ENCODE data around the gene SETD4.

DNA sequence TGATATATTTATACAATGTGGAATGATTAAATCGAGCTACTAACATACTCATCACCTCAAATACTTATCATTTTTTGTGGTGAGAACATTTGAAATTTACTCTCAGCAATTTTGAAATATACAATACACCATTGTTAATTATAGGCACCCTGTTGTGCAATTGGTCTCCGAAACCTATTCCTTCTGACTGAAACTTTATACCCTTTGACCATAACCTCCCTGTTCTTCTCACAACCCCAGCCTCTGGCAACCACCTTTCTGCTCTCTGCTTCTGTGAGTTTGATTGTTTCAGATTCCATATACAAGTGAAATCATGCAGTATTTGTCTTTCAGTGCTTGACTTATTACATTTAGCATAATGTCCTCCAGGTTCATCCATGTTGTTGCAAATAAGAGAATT is 49.5 kb downstream of the SETD4 start:
- TF ChIP-seq, protein P1, sequence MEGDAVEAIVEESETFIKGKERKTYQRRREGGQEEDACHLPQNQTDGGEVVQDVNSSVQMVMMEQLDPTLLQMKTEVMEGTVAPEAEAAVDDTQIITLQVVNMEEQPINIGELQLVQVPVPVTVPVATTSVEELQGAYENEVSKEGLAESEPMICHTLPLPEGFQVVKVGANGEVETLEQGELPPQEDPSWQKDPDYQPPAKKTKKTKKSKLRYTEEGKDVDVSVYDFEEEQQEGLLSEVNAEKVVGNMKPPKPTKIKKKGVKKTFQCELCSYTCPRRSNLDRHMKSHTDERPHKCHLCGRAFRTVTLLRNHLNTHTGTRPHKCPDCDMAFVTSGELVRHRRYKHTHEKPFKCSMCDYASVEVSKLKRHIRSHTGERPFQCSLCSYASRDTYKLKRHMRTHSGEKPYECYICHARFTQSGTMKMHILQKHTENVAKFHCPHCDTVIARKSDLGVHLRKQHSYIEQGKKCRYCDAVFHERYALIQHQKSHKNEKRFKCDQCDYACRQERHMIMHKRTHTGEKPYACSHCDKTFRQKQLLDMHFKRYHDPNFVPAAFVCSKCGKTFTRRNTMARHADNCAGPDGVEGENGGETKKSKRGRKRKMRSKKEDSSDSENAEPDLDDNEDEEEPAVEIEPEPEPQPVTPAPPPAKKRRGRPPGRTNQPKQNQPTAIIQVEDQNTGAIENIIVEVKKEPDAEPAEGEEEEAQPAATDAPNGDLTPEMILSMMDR (IDR thresholded peaks at IDR 0.05; ENCODE audit: low read depth, low read length) = no peak
- TF ChIP-seq POLR2A (IDR thresholded peaks at IDR 0.05; ENCODE audit: extremely low read depth, insufficient read length) (no peak), MYC (IDR thresholded peaks at IDR 0.05; ENCODE audit: low read depth, low read length) (no peak)
- TF ChIP-seq, protein P2, sequence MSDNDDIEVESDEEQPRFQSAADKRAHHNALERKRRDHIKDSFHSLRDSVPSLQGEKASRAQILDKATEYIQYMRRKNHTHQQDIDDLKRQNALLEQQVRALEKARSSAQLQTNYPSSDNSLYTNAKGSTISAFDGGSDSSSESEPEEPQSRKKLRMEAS (IDR thresholded peaks at IDR 0.05; ENCODE audit: low read depth, low read length) = no peak
